Measurements from ENCODE around the gene SLC25A1.

GRCh38 chr22:19167106-19167869, 11.2 kb downstream of the SLC25A1 start:
- TF ChIP-seq POLR2AphosphoS5 (IDR thresholded peaks at IDR 0.05; ENCODE audit: low read depth, low read length) (no peak), CTCF (IDR thresholded peaks at IDR 0.05; ENCODE audit: control extremely low read depth in 1 of 3, insufficient read depth in 1 of 3, low read depth in 1 of 3, low read length in 3 of 3) (no peak), SUZ12 (IDR thresholded peaks at IDR 0.05; ENCODE audit: low read length) (no peak), EP300 (IDR thresholded peaks at IDR 0.05; ENCODE audit: borderline replicate concordance in 1 of 2, low read depth in 2 of 2, low read length in 2 of 2) (no peak), YY1 (IDR thresholded peaks at IDR 0.05; ENCODE audit: low read depth, low read length) (no peak), BACH1 (IDR thresholded peaks at IDR 0.05; ENCODE audit: low read length) (no peak)

Data from H1 (cell line).